T-helper 9 cell (primary cell): ENCODE results near the gene ATAD2B.

ENCODE experiments used
- DNase-seq: peaks from one replicate; pipeline ENCODE4 v3.0.0-alpha.2; 2020

ATAD2B gene

DNA sequence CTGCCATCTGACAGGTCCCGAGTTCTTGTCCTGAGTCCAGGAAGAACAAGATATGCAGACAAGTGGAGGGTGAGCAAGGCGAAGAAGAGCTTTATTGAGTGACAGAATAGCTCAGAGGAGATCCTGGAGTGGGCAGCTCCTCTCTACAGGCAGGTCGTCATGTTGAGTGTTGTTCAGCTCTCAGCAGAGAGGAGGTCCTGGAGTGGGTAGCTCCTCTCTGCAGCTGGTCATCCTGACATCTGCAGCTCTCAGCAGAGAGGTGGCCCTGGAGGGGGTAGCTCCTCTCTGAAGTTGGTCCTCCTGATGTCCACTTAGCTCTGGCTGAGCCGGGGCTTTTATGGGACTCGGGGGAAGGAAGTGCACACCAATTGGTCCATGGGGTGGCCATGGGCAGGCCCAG is 90.4 kb downstream of the ATAD2B start:
- no peak for DNase-seq

- no peak for DNase-seq
Observed at GRCh38 chr2:23835988-23836387, 90.9 kb downstream of the ATAD2B start.

- DNase-seq, result no peak
Observed at GRCh38 chr2:23835423-23835822, 91.5 kb downstream of the ATAD2B start.

GRCh38 chr2:23828986-23829385 is 97.9 kb downstream of the ATAD2B start:
- DNase-seq, result no peak

- no peak for DNase-seq
Observed at GRCh38 chr2:23828256-23828980, 98.5 kb downstream of the ATAD2B start.

GRCh38 chr2:23827287-23827686 is 99.6 kb downstream of the ATAD2B start:
- no peak for DNase-seq

GRCh38 chr2:23826771-23827170 is 100.2 kb downstream of the ATAD2B start:
- no peak for DNase-seq

GRCh38 chr2:23826040-23826439 is 100.9 kb downstream of the ATAD2B start:
- no peak for DNase-seq

DNA sequence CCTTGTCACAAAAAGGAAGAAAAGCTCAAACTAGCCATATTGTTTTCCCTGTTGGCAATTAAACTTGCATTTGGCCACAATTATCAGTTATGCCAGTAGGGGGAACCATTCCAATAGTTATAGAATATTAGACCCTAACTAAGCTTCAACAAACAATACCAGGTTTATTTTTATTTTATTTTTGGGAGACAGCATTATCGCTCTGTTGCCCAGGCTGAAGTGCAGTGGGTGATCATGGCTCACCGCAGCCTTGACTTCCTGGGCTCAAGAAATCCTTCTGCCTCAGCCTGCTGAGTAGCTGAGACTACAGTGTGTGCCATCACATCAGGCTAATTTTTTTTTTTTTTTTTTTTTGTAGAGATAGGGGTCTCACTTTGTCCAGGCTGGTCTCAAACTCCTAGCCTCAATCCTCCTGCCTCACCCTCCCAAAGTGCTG is 102.1 kb downstream of the ATAD2B start:
- DNase-seq, result no peak

DNA sequence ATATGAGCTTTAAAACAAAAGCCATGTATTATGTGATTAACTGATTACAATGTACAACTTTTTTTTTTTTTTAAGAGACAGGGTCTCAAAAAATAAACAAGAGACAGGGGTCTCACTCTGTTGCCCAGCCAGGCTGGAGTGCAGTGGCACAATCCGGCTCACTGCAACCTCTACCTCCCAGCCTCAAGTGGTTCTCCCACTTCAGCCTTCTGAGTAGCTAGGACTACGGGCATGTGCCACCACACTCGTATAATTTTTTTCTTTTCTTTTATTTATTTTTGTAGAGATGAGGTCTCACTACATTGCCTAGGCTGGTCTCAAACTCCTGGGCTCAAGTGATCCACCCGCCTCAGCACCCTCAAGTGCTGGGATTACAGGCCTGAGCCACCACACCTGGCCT is 103.1 kb downstream of the ATAD2B start:
- no peak for DNase-seq

DNA sequence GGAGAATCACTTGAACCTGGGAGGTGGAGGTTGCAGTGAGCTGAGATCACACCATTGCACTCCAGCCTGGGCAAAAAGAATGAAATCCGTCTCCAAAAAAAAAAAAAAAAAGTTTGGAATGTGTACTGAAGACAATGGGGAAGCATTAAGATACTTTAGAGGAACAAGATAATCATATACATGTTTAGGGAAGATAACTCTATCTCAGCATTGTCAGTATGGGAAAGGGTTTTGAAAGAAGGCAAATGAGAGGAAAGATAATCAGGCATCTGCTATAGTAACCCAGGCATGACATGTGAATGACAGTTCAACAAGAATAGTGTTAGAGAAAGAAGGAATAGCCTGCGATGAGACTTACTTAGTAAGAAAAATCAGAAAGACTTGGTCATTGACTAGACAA is 112.0 kb downstream of the ATAD2B start:
- no peak for DNase-seq

DNA sequence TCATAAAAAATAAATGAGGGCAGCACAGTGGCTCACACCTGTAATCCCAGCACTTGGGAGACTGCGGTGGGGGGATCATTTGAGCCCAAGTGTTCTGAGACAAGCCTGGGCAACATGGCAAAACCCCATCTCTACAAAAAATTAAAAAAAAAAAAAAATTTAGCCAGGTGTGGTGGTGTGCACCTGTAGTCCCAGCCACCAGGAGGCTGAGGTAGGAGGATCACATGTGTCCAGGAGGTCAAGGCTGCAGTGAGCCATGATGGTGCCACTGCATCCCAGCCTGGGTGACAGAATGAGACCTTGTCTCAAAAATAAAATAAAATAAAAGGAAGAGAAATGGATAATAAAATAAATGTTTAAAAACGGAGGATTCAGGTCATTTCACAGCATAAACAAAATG is 113.5 kb downstream of the ATAD2B start:
- no peak for DNase-seq

DNA sequence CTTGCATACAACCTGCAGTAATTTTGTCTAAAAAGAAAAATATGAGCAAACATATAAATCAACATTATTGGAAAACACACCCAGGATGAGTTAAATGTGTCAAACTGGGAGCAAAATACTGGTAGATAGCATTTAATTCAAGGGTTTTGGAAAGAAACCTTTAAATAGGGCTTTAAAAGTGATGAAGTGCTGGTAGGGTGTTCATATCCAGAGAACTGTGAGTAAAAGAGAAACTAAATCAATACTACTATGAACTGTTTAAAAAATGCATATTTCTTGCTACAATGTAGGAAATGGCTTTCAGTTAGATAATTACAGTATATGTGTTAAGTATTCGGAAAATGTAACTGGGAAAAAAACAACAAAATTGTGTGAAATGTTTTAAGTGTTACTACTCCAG is 117.8 kb downstream of the ATAD2B start:
- no peak for DNase-seq

DNA sequence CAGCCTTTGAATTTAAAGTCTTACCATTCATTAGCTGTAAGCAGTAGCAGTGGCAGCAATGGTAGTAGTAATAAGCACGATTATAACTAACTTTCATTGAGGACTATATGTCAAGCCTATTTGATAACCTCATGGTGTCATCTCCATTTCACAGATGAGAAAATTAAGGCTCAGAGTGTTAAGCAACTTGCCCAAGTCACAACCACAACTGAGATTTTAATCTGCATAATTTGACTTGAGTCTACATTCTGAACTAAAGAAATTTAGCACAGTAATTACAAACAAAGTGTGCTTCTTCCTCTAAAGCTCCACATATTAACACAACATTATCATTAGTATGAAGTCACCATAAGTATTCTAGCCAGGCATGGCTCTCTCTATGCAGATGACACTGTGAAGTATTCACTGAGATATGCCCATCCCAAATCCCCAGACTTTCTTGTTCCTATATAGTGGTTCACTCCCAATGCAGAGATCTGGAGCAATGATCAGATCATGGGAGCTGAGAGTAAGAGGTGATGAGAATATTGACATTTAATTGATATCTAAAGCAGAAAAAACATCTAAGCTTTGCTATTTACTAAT is 120.2 kb downstream of the ATAD2B start:
- no peak for DNase-seq

- no peak for DNase-seq
Observed at GRCh38 chr2:23806201-23806600, 120.7 kb downstream of the ATAD2B start.

GRCh38 chr2:23803965-23804542 is 122.9 kb downstream of the ATAD2B start:
- DNase-seq, result no peak

DNA sequence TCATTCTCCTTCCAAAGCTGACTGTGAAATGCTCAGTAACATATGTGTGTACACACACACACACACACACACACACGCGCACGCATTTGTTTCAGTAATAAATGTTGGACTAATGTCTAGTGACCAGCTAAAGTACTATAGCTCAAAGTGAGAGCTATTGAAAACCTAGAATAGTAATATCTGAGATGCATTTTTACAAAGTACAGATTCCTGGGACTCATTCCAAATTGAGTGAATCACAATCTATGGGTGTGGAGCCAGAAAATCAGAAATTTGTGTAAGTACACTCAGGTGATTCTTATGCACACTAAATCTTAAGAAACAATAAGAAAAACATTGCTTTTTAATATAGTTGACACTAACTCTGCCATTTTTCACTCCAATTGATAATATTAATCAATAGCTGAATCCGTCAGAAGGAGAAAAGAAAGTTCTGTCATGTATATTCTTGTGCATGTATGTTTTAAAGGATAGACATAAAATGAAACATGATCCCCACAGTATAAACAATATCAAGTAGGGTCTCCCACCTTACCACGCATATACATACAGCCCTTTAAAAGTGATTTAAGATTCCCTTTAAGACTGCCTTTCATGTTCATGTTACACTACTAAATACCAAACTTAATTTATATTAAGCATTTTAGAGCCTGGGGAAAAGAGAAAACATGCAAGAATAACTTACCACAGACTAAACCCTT is 123.5 kb downstream of the ATAD2B start:
- no peak for DNase-seq

GRCh38 chr2:23801396-23801795 is 125.5 kb downstream of the ATAD2B start:
- DNase-seq, result no peak

DNA sequence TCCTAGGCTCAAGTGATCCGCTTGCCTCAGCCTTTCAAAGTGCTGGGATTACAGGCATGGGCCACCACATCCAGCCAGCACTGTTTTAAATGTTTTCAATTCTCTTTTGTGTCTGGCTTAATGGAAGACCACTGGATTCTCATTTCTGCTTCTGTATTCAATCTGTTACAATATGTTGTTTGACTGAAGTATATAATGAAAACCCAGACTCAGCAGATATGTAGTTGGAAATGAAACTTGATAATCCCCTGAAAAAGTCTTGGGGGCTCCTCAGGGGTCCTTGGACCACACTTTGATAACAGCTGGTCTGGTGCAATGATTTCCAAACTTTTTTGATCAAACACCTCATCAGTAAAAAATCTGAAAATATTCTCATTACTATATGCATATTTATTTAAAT is 132.7 kb downstream of the ATAD2B start:
- DNase-seq, result no peak

DNA sequence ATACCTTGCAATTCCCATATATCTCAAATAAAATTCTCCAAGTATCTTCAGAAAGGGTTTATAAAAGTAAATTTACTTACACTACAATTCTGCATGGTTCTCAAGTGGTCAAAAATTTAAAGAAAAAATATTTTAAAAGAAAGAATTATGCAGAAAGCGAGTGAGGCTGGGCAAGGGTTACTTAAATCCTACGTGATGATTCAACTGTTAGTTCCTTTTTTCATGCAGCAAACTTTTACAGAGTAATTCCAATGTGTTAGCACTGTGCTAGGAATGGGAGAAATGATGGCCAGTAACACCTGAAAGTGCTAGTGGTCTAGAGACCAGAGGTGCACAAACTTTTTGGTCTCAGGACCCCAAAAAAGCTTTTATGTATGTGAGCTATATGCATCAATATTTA is 133.4 kb downstream of the ATAD2B start:
- no peak for DNase-seq

DNA sequence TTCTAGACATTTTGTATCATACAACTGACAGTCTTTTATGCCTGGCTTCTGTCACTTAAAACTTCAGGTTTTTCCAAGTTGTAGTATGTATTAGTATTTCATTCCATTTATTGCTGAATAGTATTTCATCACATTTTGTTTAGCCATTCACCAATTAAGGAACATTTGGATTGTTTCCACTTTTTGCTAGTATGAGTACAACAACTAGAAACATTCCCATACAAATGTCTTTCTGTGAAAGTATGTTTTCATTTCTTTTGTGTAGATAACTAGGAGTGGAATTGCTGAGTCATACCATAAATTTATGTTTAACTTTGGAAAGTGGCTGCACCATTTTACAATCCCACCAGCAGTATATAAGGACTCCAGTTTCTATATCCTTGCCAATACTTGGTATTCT is 135.9 kb downstream of the ATAD2B start:
- no peak for DNase-seq

DNA sequence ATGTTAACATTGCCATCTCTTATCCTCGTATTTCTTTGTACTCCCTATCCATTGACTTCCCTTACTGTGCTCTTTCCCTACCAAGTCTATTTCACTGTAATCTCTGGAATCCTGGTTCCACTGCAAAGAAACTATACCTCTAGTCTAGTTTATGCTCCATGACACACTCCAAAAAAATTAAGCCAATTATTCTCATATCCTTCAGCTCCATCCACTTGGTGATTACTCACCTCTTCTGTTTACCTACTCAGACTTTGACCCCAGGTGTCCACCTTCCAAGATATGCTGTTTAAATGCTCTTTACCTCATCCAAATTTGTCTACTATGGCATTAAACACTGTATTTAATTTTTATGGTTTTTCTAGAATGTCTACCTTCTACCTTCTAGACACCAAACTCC is 137.9 kb downstream of the ATAD2B start:
- DNase-seq, result no peak

DNA sequence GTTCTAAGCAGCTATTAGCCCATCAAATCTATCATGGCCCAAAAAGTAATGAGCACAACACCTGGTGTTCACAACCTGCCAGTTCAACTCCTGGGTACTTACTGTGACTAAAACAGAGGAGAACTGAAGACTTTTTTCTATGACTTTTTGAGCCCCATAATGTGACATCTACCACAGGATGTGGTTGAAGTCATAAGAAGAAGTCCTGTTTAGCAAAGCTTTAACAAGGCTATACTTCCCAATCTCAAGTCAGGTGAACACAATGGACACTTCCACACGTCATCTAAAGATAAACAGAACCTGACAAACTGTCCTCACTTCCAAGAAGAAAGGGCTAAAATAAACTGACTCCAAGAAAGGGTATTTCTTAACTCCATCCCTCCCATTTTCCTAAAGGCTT is 138.8 kb downstream of the ATAD2B start:
- no peak for DNase-seq

DNA sequence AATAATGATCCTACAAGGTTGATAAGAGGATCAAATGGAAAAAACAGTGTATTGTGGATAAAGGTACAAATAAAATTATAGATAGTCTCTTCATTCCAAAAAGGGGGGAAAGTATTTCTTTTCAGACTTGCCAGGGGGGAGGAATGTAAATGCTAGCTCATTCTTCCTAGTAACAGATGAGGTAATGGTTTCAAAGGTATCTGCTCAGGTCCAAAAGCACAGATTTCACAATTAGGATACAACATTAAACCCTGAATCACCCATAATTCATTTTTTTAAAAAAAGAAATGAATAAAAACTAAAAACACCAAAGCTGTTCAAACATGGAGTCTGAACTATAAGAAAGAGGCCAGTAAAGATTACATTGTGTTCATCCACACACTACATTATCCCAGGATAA is 142.0 kb downstream of the ATAD2B start:
- no peak for DNase-seq
